ENCODE measurements around the gene ATE1. TPM values are rescaled to one million over a fixed set of nuclear protein-coding genes. Genes with fewer than 3 reads are reported as not detected.

ATE1 gene
- total RNA-seq, 6 donors from 2014 or later, result 13.5 to 27.9 (median 21.8) TPM

DNA sequence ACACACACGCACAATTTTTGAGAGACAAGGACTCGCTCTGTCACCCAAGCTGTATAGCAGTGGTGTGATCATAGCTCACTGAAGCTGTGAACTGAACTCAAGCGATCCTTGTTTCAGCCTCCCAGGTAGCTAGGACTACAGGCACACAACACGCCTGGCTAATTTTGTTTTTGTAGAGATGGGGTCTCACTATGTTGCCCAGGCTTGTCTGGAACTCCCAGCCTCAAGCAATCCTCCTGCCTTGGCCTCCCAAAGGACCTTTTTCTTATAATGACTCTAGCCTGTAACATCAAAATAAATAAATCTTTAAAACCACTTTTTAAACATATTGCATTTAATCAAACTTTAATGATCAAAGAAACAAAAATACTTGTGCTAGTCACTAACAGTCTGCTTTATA is 188.7 kb downstream of the ATE1 start:
- H3K36me3 ChIP-seq, result peaks cover 0 to 20% (median 6%) of the 10 kb centered on the region in 4 donors
- ATAC-seq (ENCODE audit: low FRiP score in 2 of 2), result no peak
- 95 to 99% methylated on average over 4 of the region's 4 CpGs for WGBS, 2 donors

GRCh38 chr10:121736315-121737130 is 191.3 kb downstream of the ATE1 start:
- 55 to 59% methylated on average over 13 of the region's 13 CpGs for WGBS, 2 donors
- ATAC-seq (ENCODE audit: low FRiP score in 2 of 2), result no peak
- no peak for DNase-seq
- Histone ChIP-seq H3K36me3 (peaks cover 0 to 5% (median 0%) of the 10 kb centered on the region in 4 donors), H3K4me3 (no peak overlapping the region), H3K27ac (no peak overlapping the region), H3K27me3 (no peaks in the 10 kb centered on the region), H3K4me1 (no peaks in the 10 kb centered on the region), H3K9me3 (no peaks in the 10 kb centered on the region)
- TF ChIP-seq POLR2A (IDR thresholded peaks at IDR 0.05) (no peak), POLR2AphosphoS5 (IDR thresholded peaks at IDR 0.05) (no peak), EP300 (IDR thresholded peaks at IDR 0.05) (no peak)
- TF ChIP-seq, protein P1, sequence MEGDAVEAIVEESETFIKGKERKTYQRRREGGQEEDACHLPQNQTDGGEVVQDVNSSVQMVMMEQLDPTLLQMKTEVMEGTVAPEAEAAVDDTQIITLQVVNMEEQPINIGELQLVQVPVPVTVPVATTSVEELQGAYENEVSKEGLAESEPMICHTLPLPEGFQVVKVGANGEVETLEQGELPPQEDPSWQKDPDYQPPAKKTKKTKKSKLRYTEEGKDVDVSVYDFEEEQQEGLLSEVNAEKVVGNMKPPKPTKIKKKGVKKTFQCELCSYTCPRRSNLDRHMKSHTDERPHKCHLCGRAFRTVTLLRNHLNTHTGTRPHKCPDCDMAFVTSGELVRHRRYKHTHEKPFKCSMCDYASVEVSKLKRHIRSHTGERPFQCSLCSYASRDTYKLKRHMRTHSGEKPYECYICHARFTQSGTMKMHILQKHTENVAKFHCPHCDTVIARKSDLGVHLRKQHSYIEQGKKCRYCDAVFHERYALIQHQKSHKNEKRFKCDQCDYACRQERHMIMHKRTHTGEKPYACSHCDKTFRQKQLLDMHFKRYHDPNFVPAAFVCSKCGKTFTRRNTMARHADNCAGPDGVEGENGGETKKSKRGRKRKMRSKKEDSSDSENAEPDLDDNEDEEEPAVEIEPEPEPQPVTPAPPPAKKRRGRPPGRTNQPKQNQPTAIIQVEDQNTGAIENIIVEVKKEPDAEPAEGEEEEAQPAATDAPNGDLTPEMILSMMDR (IDR thresholded peaks at IDR 0.05), result no peak

More for the DNA sequence above, 188.7 kb downstream of the ATE1 start:
- no peaks in the 10 kb centered on the region for H3K4me1 ChIP-seq
- TF ChIP-seq EP300 (IDR thresholded peaks at IDR 0.05) (no peak), POLR2A (IDR thresholded peaks at IDR 0.05) (no peak), POLR2AphosphoS5 (IDR thresholded peaks at IDR 0.05) (no peak)
- TF ChIP-seq, protein P1 (IDR thresholded peaks at IDR 0.05), result no peak
- no peaks in the 10 kb centered on the region for H3K9me3 ChIP-seq
- H3K27ac ChIP-seq, result no peak overlapping the region
- no peaks in the 10 kb centered on the region for H3K27me3 ChIP-seq
- DNase-seq, result no peak
- no peak overlapping the region for H3K4me3 ChIP-seq

DNA sequence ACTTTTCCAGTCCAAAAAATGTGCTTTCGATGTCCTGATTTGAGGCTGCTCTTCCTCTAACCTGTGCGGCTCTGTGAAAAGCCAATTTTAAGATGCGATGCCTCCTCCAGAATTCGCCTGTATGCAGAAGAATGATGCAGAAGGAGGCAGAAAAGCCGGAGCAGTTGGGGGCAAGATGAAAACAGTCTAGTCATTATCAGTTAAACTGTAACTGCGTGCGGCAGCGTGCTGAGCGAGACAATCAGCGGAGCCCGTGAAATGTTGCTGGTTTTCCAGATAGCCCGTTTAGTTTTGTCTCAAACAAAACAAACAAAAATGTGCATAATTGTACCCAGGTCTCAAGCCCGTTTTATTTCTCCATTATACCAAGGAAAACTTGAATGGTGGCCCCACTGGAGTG is 192.6 kb downstream of the ATE1 start:
- no peak overlapping the region for H3K4me3 ChIP-seq
- ATAC-seq (ENCODE audit: low FRiP score in 2 of 2) (no peak), DNase-seq (no peak)
- H3K27ac ChIP-seq, result no peak overlapping the region
- no peaks in the 10 kb centered on the region for H3K9me3 ChIP-seq
- no peaks in the 10 kb centered on the region for H3K36me3 ChIP-seq
- no peaks in the 10 kb centered on the region for H3K27me3 ChIP-seq
- TF ChIP-seq EP300 (IDR thresholded peaks at IDR 0.05) (no peak), POLR2AphosphoS5 (IDR thresholded peaks at IDR 0.05) (no peak), POLR2A (IDR thresholded peaks at IDR 0.05) (no peak)
- TF ChIP-seq, protein P1 (IDR thresholded peaks at IDR 0.05), result no peak
- no peaks in the 10 kb centered on the region for H3K4me1 ChIP-seq
- WGBS, 2 donors, result 78 to 81% methylated on average over 13 of the region's 13 CpGs

GRCh38 chr10:121734589-121735045 is 193.2 kb downstream of the ATE1 start:
- no peak overlapping the region for H3K4me3 ChIP-seq
- no peak for TF ChIP-seq POLR2AphosphoS5 (IDR thresholded peaks at IDR 0.05)
- TF ChIP-seq EP300 (IDR thresholded peaks at IDR 0.05), result no peak
- TF ChIP-seq POLR2A (IDR thresholded peaks at IDR 0.05), result no peak
- TF ChIP-seq, protein P1 (IDR thresholded peaks at IDR 0.05), result peak in 5 of 6 experiments; percentile 22 to 48 (median 33)
- no peak for DNase-seq
- no peak overlapping the region for H3K27ac ChIP-seq
- WGBS, 2 donors, result 29 to 54% methylated on average over 9 to 11 of the region's 11 CpGs
- H3K36me3 ChIP-seq, result no peaks in the 10 kb centered on the region
- H3K4me1 ChIP-seq, result no peaks in the 10 kb centered on the region
- no peaks in the 10 kb centered on the region for H3K9me3 ChIP-seq
- ATAC-seq (ENCODE audit: low FRiP score in 2 of 2), result peak in 1 of 2 donors; percentile 43
- H3K27me3 ChIP-seq, result no peaks in the 10 kb centered on the region
